ENCODE data around the gene RANGRF. TPM values are rescaled to one million over a fixed set of nuclear protein-coding genes. Genes with fewer than 3 reads are reported as not detected.

The RANGRF gene
- total RNA-seq, 1 donor from 2014 or later: 36.5 TPM

DNA sequence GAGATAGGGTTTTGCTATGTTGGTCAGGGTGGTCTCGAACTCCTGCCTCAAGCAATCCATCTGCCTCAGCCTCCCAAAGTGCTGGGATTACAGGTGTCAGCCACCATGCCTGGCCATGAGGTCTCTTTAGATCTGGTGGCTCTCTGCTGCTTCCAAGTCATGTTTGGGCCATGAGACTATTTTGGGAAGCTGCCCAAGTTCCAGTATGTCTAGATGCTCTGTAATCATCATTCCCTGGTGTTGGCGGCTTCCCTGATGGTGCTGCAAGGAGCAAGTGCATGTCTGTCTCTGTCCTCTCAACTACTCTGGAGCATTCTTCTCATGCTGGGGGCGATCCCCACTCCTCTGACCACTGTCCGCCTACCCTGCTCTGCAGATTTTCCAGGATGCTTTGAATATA, 44.8 kb downstream of the RANGRF start:
- DNase-seq (ENCODE audit: low read depth): no peak
- TF ChIP-seq, protein P1, sequence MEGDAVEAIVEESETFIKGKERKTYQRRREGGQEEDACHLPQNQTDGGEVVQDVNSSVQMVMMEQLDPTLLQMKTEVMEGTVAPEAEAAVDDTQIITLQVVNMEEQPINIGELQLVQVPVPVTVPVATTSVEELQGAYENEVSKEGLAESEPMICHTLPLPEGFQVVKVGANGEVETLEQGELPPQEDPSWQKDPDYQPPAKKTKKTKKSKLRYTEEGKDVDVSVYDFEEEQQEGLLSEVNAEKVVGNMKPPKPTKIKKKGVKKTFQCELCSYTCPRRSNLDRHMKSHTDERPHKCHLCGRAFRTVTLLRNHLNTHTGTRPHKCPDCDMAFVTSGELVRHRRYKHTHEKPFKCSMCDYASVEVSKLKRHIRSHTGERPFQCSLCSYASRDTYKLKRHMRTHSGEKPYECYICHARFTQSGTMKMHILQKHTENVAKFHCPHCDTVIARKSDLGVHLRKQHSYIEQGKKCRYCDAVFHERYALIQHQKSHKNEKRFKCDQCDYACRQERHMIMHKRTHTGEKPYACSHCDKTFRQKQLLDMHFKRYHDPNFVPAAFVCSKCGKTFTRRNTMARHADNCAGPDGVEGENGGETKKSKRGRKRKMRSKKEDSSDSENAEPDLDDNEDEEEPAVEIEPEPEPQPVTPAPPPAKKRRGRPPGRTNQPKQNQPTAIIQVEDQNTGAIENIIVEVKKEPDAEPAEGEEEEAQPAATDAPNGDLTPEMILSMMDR (conservative IDR thresholded peaks at IDR 0.05; ENCODE audit: low read depth, low read length): no peak
- H3K4me3 ChIP-seq (ENCODE audit: low read depth, low read length): no peak overlapping the region

DNA sequence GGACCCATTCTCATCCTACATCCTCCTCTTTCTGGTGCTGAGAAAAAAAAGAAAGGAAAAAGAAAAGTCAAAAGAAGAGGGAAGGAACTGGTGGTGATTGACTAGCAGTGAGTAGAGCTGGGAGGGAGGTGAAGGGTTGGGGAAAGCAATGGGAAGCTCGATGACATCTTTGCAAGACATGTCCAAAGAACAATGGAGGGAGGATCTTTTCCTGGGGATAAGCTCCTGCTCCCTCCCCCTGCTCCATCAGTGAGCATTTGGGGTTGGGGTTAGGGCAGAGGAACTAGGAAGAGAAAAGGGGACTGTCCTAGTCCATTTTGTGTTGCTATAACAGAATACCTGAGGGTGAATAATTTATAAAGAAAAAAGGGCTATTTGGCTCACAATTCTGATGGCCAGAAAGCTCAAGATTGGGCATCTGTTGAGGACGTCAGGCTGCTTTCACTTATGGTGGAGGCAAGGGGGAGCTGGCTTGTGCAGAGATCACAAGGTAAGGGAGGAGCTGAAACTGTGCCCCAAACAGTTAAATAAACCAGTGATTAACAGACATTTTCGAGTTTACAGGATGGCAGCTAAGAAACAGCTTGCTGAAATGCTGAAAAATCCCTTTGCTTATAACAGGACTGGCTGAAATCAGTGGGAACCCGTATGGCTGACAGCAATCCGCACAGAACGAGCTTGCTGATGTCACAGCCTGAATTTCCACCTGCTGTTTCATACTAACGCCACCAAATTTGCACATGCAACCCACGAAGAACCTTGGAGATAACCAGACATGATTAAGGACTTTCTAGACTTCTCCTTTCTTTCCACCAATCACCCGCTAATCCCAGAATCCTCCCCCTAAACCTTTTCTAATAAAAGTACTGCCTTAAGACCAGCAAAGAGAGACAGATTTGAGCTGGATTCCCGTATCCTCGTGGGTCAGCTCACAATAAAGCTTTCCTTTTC, 49.6 kb downstream of the RANGRF start:
- no peak overlapping the region for H3K4me3 ChIP-seq (ENCODE audit: low read depth, low read length)
- TF ChIP-seq, protein P1 (conservative IDR thresholded peaks at IDR 0.05; ENCODE audit: low read depth, low read length): no peak
- no peak for DNase-seq (ENCODE audit: low read depth)

DNA sequence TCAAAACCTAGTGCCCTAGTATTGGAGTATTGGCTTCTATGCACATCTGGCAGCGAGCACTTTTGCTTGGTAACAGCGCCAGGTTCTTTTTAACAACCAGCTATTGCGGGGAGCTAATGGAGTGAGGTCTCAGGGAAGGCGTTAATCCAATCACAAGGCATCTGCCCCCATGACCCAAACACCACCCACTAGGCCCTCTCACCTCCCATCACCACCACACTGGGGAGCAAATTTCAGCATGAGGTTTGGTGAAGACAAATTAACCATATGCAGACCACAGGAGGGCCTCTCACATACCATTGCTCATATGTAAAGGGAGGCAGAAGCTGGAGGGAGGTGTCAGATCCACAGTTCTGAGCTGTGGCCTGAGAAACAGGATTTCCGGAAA, 50.3 kb downstream of the RANGRF start:
- TF ChIP-seq, protein P1 (conservative IDR thresholded peaks at IDR 0.05; ENCODE audit: low read depth, low read length): no peak

DNA sequence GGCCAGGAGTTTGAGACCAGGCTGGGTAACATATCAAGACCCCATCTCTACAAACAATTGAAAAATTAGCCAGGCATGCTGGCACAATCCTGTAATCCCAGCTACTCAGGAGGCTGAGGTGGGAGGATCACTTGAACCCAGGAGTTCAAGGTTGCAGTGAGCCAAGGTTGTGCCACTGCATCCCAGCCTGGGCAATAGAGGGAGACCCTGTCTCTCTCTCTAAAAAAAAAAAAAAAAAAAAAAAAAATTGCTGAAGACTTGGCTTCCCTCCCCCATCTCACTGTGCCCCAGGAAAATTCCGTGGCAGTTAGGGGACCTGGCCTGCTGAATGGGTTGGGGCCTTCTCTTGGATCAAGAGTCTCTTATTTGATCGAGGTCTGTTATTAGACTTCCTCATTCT, 51.1 kb downstream of the RANGRF start, which contains the start of gene ODF4:
Gene ODF4, plus strand, starts transcription at position 301 of the 400 bp plus-strand sequence. CDS start 212 bp downstream, outside the sequence.
- TF ChIP-seq, protein P1 (conservative IDR thresholded peaks at IDR 0.05; ENCODE audit: low read depth, low read length): no peak
- DNase-seq (ENCODE audit: low read depth): no peak
- no peak within 1 kb of the TSS for H3K4me3 ChIP-seq (ENCODE audit: low read depth, low read length)

More for the DNA sequence above, 50.3 kb downstream of the RANGRF start:
- no peak for DNase-seq (ENCODE audit: low read depth)
- no peak overlapping the region for H3K4me3 ChIP-seq (ENCODE audit: low read depth, low read length)

Other genes with a start within 250 kb of the RANGRF start
- gene ALOX15B, start 249.6 kb upstream of the RANGRF start, total RNA-seq: 0.07 and 1.3 TPM in 2 replicates
- 0.35 TPM in 1 of 2 replicates, not detected in the other for gene ALOX12B, start 201.0 kb upstream of the RANGRF start, total RNA-seq
- 0.36 TPM in 1 of 2 replicates, not detected in the other for gene ALOXE3, start 170.2 kb upstream of the RANGRF start, total RNA-seq
- 0.35 TPM in 1 of 2 replicates, not detected in the other for gene HES7, start 164.6 kb upstream of the RANGRF start, total RNA-seq
- gene PER1, start 136.3 kb upstream of the RANGRF start, total RNA-seq: 13.1 and 17.1 TPM in 2 replicates
- gene VAMP2, start 125.7 kb upstream of the RANGRF start, total RNA-seq: 2.1 and 7.0 TPM in 2 replicates
- 16.9 and 24.3 TPM in 2 replicates for gene TMEM107, start 112.3 kb upstream of the RANGRF start, total RNA-seq
- gene BORCS6, start 98.5 kb upstream of the RANGRF start, total RNA-seq: 9.5 and 11.4 TPM in 2 replicates
- 136 and 165 TPM in 2 replicates for gene AURKB, start 78.1 kb upstream of the RANGRF start, total RNA-seq
- gene CTC1, start 40.6 kb upstream of the RANGRF start, total RNA-seq: 9.1 and 13.0 TPM in 2 replicates
- 37.2 and 58.1 TPM in 2 replicates for gene PFAS, start 39.4 kb upstream of the RANGRF start, total RNA-seq
- gene SLC25A35, start 6.7 kb downstream of the RANGRF start, total RNA-seq: 0.58 and 3.3 TPM in 2 replicates
- 0.06 TPM in 1 of 2 replicates, not detected in the other for gene ARHGEF15, start 21.6 kb downstream of the RANGRF start, total RNA-seq
- gene ODF4, start 51.2 kb downstream of the RANGRF start, total RNA-seq: not detected in 2 replicates
- 2,667 and 4,627 TPM in 2 replicates for gene RPL26, start 94.5 kb downstream of the RANGRF start, total RNA-seq
- 0.12 and 0.80 TPM in 2 replicates for gene RNF222, start 109.2 kb downstream of the RANGRF start, total RNA-seq
- gene NDEL1, start 147.2 kb downstream of the RANGRF start, total RNA-seq: 27.3 and 33.4 TPM in 2 replicates

Measured in epithelial cell of proximal tubule (primary cell).